Measurements from ENCODE around the gene SMAD6.

Gene SMAD6

GRCh38 chr15:66815318-66815717 is 113.3 kb downstream of the SMAD6 start:
- Histone ChIP-seq H3K4me3 (ENCODE audit: low read length) (no peak overlapping the region), H3K4me2 (ENCODE audit: low read length) (no peak overlapping the region), H3K79me2 (ENCODE audit: control insufficient read depth, insufficient read depth, low read length) (no peaks in the 10 kb centered on the region), H2BK15ac (replicated peaks; ENCODE audit: low read depth) (no peak overlapping the region), H3K27me3 (ENCODE audit: insufficient read depth, low read length, poor library complexity) (no peaks in the 10 kb centered on the region), H4K5ac (ENCODE audit: low read length) (no peak overlapping the region), H3K79me1 (ENCODE audit: low read length) (no peaks in the 10 kb centered on the region), H2AK5ac (ENCODE audit: low read length) (no peak overlapping the region), H4K8ac (ENCODE audit: low read depth, low read length) (no peak overlapping the region), H3K9ac (ENCODE audit: low read length) (no peak overlapping the region), H3K36me3 (ENCODE audit: control insufficient read depth, insufficient read depth, low read length) (no peaks in the 10 kb centered on the region), H3K4me1 (ENCODE audit: control insufficient read depth, low read depth, low read length) (no peaks in the 10 kb centered on the region), H2BK5ac (ENCODE audit: low read length) (no peak overlapping the region), H3K56ac (ENCODE audit: low read length) (no peak overlapping the region), H3K23ac (ENCODE audit: low read length) (no peak overlapping the region), H3K18ac (ENCODE audit: low read length) (no peak overlapping the region), H3K4ac (ENCODE audit: low read depth, low read length) (no peak overlapping the region), H3K27ac (ENCODE audit: low read depth, low read length) (no peak overlapping the region), H2BK120ac (ENCODE audit: low read depth, low read length) (no peak overlapping the region)
- no peak for DNase-seq
- WGBS (ENCODE audit: extremely low coverage, insufficient coverage, low lambda C conversion rate), result no CpG with 5 or more reads among the region's 3 CpGs

- H3K4me2 ChIP-seq (ENCODE audit: low read length), result no peak overlapping the region
- no peaks in the 10 kb centered on the region for H3K79me2 ChIP-seq (ENCODE audit: control insufficient read depth, insufficient read depth, low read length)
- H3K23ac ChIP-seq (ENCODE audit: low read length), result no peak overlapping the region
- H3K9ac ChIP-seq (ENCODE audit: low read length), result no peak overlapping the region
- H4K8ac ChIP-seq (ENCODE audit: low read depth, low read length), result no peak overlapping the region
- H3K27ac ChIP-seq (ENCODE audit: low read depth, low read length), result no peak overlapping the region
- no peaks in the 10 kb centered on the region for H3K79me1 ChIP-seq (ENCODE audit: low read length)
- DNase-seq, result no peak
- H3K56ac ChIP-seq (ENCODE audit: low read length), result no peak overlapping the region
- H3K4me1 ChIP-seq (ENCODE audit: control insufficient read depth, low read depth, low read length), result no peaks in the 10 kb centered on the region
- no peak overlapping the region for H3K4me3 ChIP-seq (ENCODE audit: low read length)
- H3K18ac ChIP-seq (ENCODE audit: low read length), result no peak overlapping the region
- no peak overlapping the region for H4K5ac ChIP-seq (ENCODE audit: low read length)
- H3K4ac ChIP-seq (ENCODE audit: low read depth, low read length), result no peak overlapping the region
- H2AK5ac ChIP-seq (ENCODE audit: low read length), result no peak overlapping the region
- no peak overlapping the region for H2BK15ac ChIP-seq (replicated peaks; ENCODE audit: low read depth)
- H2BK120ac ChIP-seq (ENCODE audit: low read depth, low read length), result no peak overlapping the region
- H3K36me3 ChIP-seq (ENCODE audit: control insufficient read depth, insufficient read depth, low read length), result no peaks in the 10 kb centered on the region
- H2BK5ac ChIP-seq (ENCODE audit: low read length), result no peak overlapping the region
- WGBS (ENCODE audit: extremely low coverage, insufficient coverage, low lambda C conversion rate), result no CpG with 5 or more reads among the region's 3 CpGs
- no peaks in the 10 kb centered on the region for H3K27me3 ChIP-seq (ENCODE audit: insufficient read depth, low read length, poor library complexity)
These were observed 114.2 kb downstream of the SMAD6 start for GRCh38 chr15:66816201-66816600.

- no peak overlapping the region for H3K4ac ChIP-seq (ENCODE audit: low read depth, low read length)
- H2BK5ac ChIP-seq (ENCODE audit: low read length), result no peak overlapping the region
- H3K4me2 ChIP-seq (ENCODE audit: low read length), result no peak overlapping the region
- no peak overlapping the region for H3K27ac ChIP-seq (ENCODE audit: low read depth, low read length)
- H2AK5ac ChIP-seq (ENCODE audit: low read length), result no peak overlapping the region
- DNase-seq, result no peak
- H3K27me3 ChIP-seq (ENCODE audit: insufficient read depth, low read length, poor library complexity), result no peaks in the 10 kb centered on the region
- no peaks in the 10 kb centered on the region for H3K36me3 ChIP-seq (ENCODE audit: control insufficient read depth, insufficient read depth, low read length)
- H3K4me1 ChIP-seq (ENCODE audit: control insufficient read depth, low read depth, low read length), result no peaks in the 10 kb centered on the region
- no peaks in the 10 kb centered on the region for H3K79me1 ChIP-seq (ENCODE audit: low read length)
- no peak overlapping the region for H2BK15ac ChIP-seq (replicated peaks; ENCODE audit: low read depth)
- no peak overlapping the region for H3K4me3 ChIP-seq (ENCODE audit: low read length)
- no peak overlapping the region for H4K5ac ChIP-seq (ENCODE audit: low read length)
- no peak overlapping the region for H2BK120ac ChIP-seq (ENCODE audit: low read depth, low read length)
- H3K79me2 ChIP-seq (ENCODE audit: control insufficient read depth, insufficient read depth, low read length), result no peaks in the 10 kb centered on the region
- no peak overlapping the region for H3K18ac ChIP-seq (ENCODE audit: low read length)
- WGBS (ENCODE audit: extremely low coverage, insufficient coverage, low lambda C conversion rate), result no CpG with 5 or more reads among the region's 2 CpGs
- no peak overlapping the region for H3K9ac ChIP-seq (ENCODE audit: low read length)
- no peak overlapping the region for H3K23ac ChIP-seq (ENCODE audit: low read length)
- no peak overlapping the region for H3K56ac ChIP-seq (ENCODE audit: low read length)
- no peak overlapping the region for H4K8ac ChIP-seq (ENCODE audit: low read depth, low read length)
These were observed 117.0 kb downstream of the SMAD6 start for GRCh38 chr15:66819084-66819483.

GRCh38 chr15:66820481-66821176 is 118.6 kb downstream of the SMAD6 start:
- no peak overlapping the region for H3K4ac ChIP-seq (ENCODE audit: low read depth, low read length)
- H4K8ac ChIP-seq (ENCODE audit: low read depth, low read length), result no peak overlapping the region
- no peak overlapping the region for H3K4me2 ChIP-seq (ENCODE audit: low read length)
- H3K36me3 ChIP-seq (ENCODE audit: control insufficient read depth, insufficient read depth, low read length), result no peaks in the 10 kb centered on the region
- no peak overlapping the region for H3K18ac ChIP-seq (ENCODE audit: low read length)
- no peak overlapping the region for H2BK15ac ChIP-seq (replicated peaks; ENCODE audit: low read depth)
- WGBS (ENCODE audit: extremely low coverage, insufficient coverage, low lambda C conversion rate), result no CpG with 5 or more reads among the region's 5 CpGs
- no peaks in the 10 kb centered on the region for H3K4me1 ChIP-seq (ENCODE audit: control insufficient read depth, low read depth, low read length)
- no peak overlapping the region for H3K23ac ChIP-seq (ENCODE audit: low read length)
- H3K27ac ChIP-seq (ENCODE audit: low read depth, low read length), result no peak overlapping the region
- H2BK120ac ChIP-seq (ENCODE audit: low read depth, low read length), result no peak overlapping the region
- no peak overlapping the region for H3K56ac ChIP-seq (ENCODE audit: low read length)
- H3K4me3 ChIP-seq (ENCODE audit: low read length), result no peak overlapping the region
- H2BK5ac ChIP-seq (ENCODE audit: low read length), result no peak overlapping the region
- no peaks in the 10 kb centered on the region for H3K27me3 ChIP-seq (ENCODE audit: insufficient read depth, low read length, poor library complexity)
- H2AK5ac ChIP-seq (ENCODE audit: low read length), result no peak overlapping the region
- no peaks in the 10 kb centered on the region for H3K79me1 ChIP-seq (ENCODE audit: low read length)
- no peak for DNase-seq
- H3K79me2 ChIP-seq (ENCODE audit: control insufficient read depth, insufficient read depth, low read length), result no peaks in the 10 kb centered on the region
- H3K9ac ChIP-seq (ENCODE audit: low read length), result no peak overlapping the region
- H4K5ac ChIP-seq (ENCODE audit: low read length), result no peak overlapping the region

- Histone ChIP-seq H3K79me2 (ENCODE audit: control insufficient read depth, insufficient read depth, low read length) (no peaks in the 10 kb centered on the region), H3K4ac (ENCODE audit: low read depth, low read length) (no peak overlapping the region), H3K56ac (ENCODE audit: low read length) (no peak overlapping the region), H4K8ac (ENCODE audit: low read depth, low read length) (no peak overlapping the region), H3K27me3 (ENCODE audit: insufficient read depth, low read length, poor library complexity) (no peaks in the 10 kb centered on the region), H3K4me1 (ENCODE audit: control insufficient read depth, low read depth, low read length) (peaks cover under 1% of the 10 kb centered on the region), H3K27ac (ENCODE audit: low read depth, low read length) (no peak overlapping the region), H3K18ac (ENCODE audit: low read length) (no peak overlapping the region), H2BK5ac (ENCODE audit: low read length) (no peak overlapping the region), H3K23ac (ENCODE audit: low read length) (no peak overlapping the region), H3K4me2 (ENCODE audit: low read length) (no peak overlapping the region), H3K4me3 (ENCODE audit: low read length) (no peak overlapping the region), H3K9ac (ENCODE audit: low read length) (no peak overlapping the region), H2BK120ac (ENCODE audit: low read depth, low read length) (no peak overlapping the region), H4K5ac (ENCODE audit: low read length) (no peak overlapping the region), H2AK5ac (ENCODE audit: low read length) (no peak overlapping the region), H2BK15ac (replicated peaks; ENCODE audit: low read depth) (no peak overlapping the region), H3K79me1 (ENCODE audit: low read length) (no peaks in the 10 kb centered on the region), H3K36me3 (ENCODE audit: control insufficient read depth, insufficient read depth, low read length) (no peaks in the 10 kb centered on the region)
- no CpG with 5 or more reads among the region's 4 CpGs for WGBS (ENCODE audit: extremely low coverage, insufficient coverage, low lambda C conversion rate)
- no peak for DNase-seq
These were observed 119.3 kb downstream of the SMAD6 start for GRCh38 chr15:66821307-66821706.

GRCh38 chr15:66822114-66822513 is 120.1 kb downstream of the SMAD6 start:
- Histone ChIP-seq H3K56ac (ENCODE audit: low read length) (no peak overlapping the region), H3K18ac (ENCODE audit: low read length) (no peak overlapping the region), H3K23ac (ENCODE audit: low read length) (no peak overlapping the region), H3K27ac (ENCODE audit: low read depth, low read length) (no peak overlapping the region), H3K4me1 (ENCODE audit: control insufficient read depth, low read depth, low read length) (peaks cover 8% of the 10 kb centered on the region), H2BK120ac (ENCODE audit: low read depth, low read length) (no peak overlapping the region), H3K36me3 (ENCODE audit: control insufficient read depth, insufficient read depth, low read length) (no peaks in the 10 kb centered on the region), H3K4me3 (ENCODE audit: low read length) (no peak overlapping the region), H3K79me1 (ENCODE audit: low read length) (no peaks in the 10 kb centered on the region), H3K27me3 (ENCODE audit: insufficient read depth, low read length, poor library complexity) (no peaks in the 10 kb centered on the region), H2BK15ac (replicated peaks; ENCODE audit: low read depth) (no peak overlapping the region), H2BK5ac (ENCODE audit: low read length) (no peak overlapping the region), H3K9ac (ENCODE audit: low read length) (no peak overlapping the region), H2AK5ac (ENCODE audit: low read length) (no peak overlapping the region), H4K8ac (ENCODE audit: low read depth, low read length) (no peak overlapping the region), H3K4me2 (ENCODE audit: low read length) (no peak overlapping the region), H3K79me2 (ENCODE audit: control insufficient read depth, insufficient read depth, low read length) (no peaks in the 10 kb centered on the region), H4K5ac (ENCODE audit: low read length) (no peak overlapping the region), H3K4ac (ENCODE audit: low read depth, low read length) (no peak overlapping the region)
- no peak for DNase-seq
- no CpG with 5 or more reads among the region's 8 CpGs for WGBS (ENCODE audit: extremely low coverage, insufficient coverage, low lambda C conversion rate)
